HepG2 (cell line): ENCODE data around the gene PRRT2. TPM values are rescaled to one million over a fixed set of nuclear protein-coding genes. Genes with fewer than 3 reads are reported as not detected.

ENCODE experiments used
- ARHGAP35 ChIP-seq: sonication (generic); formaldehyde crosslinking; IDR thresholded peaks from 2 replicates; pipeline ENCODE4 v1.9.0; 2022; ENCODE audit warnings: mild to moderate bottlenecking, inconsistent platforms, moderate library complexity, missing genetic modification reagents, borderline replicate concordance
- CHD2 ChIP-seq: IDR thresholded peaks from 2 replicates; pipeline ENCODE4 v1.6.1; 2011; ENCODE audit warnings: low read depth, low read length, improper control_type of control experiment
- CHD4 ChIP-seq: fragments of 200-600 bp; sonication (generic); IDR thresholded peaks from 2 replicates; pipeline ENCODE4 v1.7.0; 2017; ENCODE audit warnings: mild to moderate bottlenecking, low read length, borderline replicate concordance
- NR2C2 ChIP-seq: sonication (generic); formaldehyde crosslinking; IDR thresholded peaks from 2 replicates; pipeline ENCODE4 v1.4.0; 2020; ENCODE audit warnings: missing genetic modification reagents, mild to moderate bottlenecking, moderate library complexity, borderline replicate concordance
- NR3C1 ChIP-seq: sonication (generic); formaldehyde crosslinking; IDR thresholded peaks from 2 replicates; pipeline ENCODE4 v1.4.0; 2020; ENCODE audit warnings: missing genetic modification reagents
- POLR2AphosphoS5 ChIP-seq: IDR thresholded peaks from 2 replicates; pipeline ENCODE4 v1.6.1; 2012; ENCODE audit warnings: low read depth, low read length
- PRPF4 ChIP-seq: fragments of 200-400 bp; formaldehyde crosslinking; IDR thresholded peaks from 2 replicates; pipeline ENCODE4 v1.6.1; 2016; ENCODE audit warnings: low read length, low read depth; ENCODE audit not compliant: poor library complexity, severe bottlenecking
- RBM22 ChIP-seq: fragments of 200-400 bp; formaldehyde crosslinking; optimal IDR thresholded peaks from 2 replicates; pipeline ENCODE3; 2017; ENCODE audit warnings: mild to moderate bottlenecking, low read length, moderate library complexity
- REST ChIP-seq, 2 experiments: IDR thresholded peaks; 2 replicates each; pipeline ENCODE4 v1.6.1; 2011 to 2012; ENCODE audit warnings: low read length in 2 of 2, borderline replicate concordance in 1 of 2, low read depth in 1 of 2, mild to moderate bottlenecking in 1 of 2, moderate library complexity in 1 of 2
- REXO4 ChIP-seq: sonication (generic); formaldehyde crosslinking; IDR thresholded peaks from 2 replicates; pipeline ENCODE4 v1.8.0; 2022; ENCODE audit warnings: missing genetic modification reagents, mild to moderate bottlenecking, borderline replicate concordance
- SRSF9 ChIP-seq: fragments of 200-400 bp; formaldehyde crosslinking; IDR thresholded peaks from 2 replicates; pipeline ENCODE4 v1.6.1; 2018; ENCODE audit warnings: borderline replicate concordance, mild to moderate bottlenecking, low read depth, low read length; ENCODE audit not compliant: insufficient read depth, poor library complexity, severe bottlenecking
- ZBTB1 ChIP-seq: sonication (generic); formaldehyde crosslinking; IDR thresholded peaks from 2 replicates; pipeline ENCODE4 v1.4.0; 2020; ENCODE audit warnings: missing genetic modification reagents, borderline replicate concordance
- ZNF451 ChIP-seq: sonication (generic); formaldehyde crosslinking; IDR thresholded peaks from 2 replicates; pipeline ENCODE4 v1.5.0; 2020; ENCODE audit warnings: mild to moderate bottlenecking, missing genetic modification reagents
- ZNF557 ChIP-seq: sonication (generic); formaldehyde crosslinking; IDR thresholded peaks from 2 replicates; pipeline ENCODE4 v1.4.0; 2020; ENCODE audit warnings: missing genetic modification reagents
- ZNF569 ChIP-seq: sonication (generic); formaldehyde crosslinking; IDR thresholded peaks from 2 replicates; pipeline ENCODE4 v1.5.0; 2020; ENCODE audit warnings: mild to moderate bottlenecking, missing genetic modification reagents, moderate library complexity, borderline replicate concordance
- ZNF790 ChIP-seq: sonication (generic); formaldehyde crosslinking; IDR thresholded peaks from 2 replicates; pipeline ENCODE4 v1.8.0; 2022; ENCODE audit warnings: missing genetic modification reagents, mild to moderate bottlenecking, borderline replicate concordance
- polyA plus RNA-seq, 8 experiments: library from polyadenylated mRNA; depleted of rRNA in 3 of 8; stranded (reverse) in 7 of 8; unstranded in 1 of 8; fragments of >200 nt; fragmentation: Illumina TruSeq in 4 of 8; extraction: Trizol in 4 of 8; gene quantifications; 2 replicates each; pipeline versions ENCODE4 v1.2.1 to v1.2.3, GENCODE V29; 2011 to 2016; ENCODE audit warnings: low read depth in 4 of 8, missing spikeins in 1 of 8, mixed read lengths in 1 of 8; ENCODE audit not compliant: insufficient read depth in 1 of 8
- total RNA-seq, 5 experiments: library from RNA; depleted of rRNA; stranded (reverse); fragments of >200 nt; fragmentation: Illumina TruSeq; extraction: Trizol; gene quantifications; 2 replicates each; pipeline ENCODE4 v1.2.3, GENCODE V29; 2016; ENCODE audit warnings: low read depth in 1 of 5
- TF ChIP-seq, protein P1 (sequence below): sonication (generic); IDR thresholded peaks from 2 replicates; pipeline ENCODE4 v1.6.1; 2016; ENCODE audit warnings: low read depth, borderline replicate concordance

PRRT2 gene
- total and polyA plus RNA-seq, 2 of the 13 experiments (the other 11 are each of a cell fraction or from before 2014, with no cell fraction given): 0.51 to 1.1 TPM

DNA sequence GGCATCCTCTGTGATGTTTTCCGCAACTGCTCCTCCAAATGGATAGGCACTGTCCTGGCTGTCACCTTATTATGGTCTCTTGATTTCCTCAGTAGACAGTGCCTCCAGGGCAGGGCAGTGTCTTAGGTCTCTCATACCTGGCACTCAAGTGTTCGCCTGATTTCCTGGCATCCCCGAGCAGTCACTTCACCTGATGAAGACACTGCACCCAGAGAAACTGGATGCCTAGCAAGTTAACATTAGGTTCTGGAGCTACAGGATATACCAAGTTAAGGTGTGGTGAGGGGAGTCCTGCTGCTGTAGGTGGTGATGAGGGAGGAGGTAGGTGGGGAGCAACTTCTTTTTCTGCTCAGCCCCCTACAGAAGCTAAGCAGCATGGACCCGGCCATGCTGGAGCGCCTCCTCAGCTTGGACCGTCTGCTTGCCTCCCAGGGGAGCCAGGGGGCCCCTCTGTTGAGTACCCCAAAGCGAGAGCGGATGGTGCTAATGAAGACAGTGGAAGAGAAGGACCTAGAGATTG is 9.5 kb upstream of the PRRT2 start (continued):
- TF ChIP-seq REST (IDR thresholded peaks at IDR 0.05; ENCODE audit: borderline replicate concordance in 1 of 2, low read depth in 1 of 2, low read length in 2 of 2): no peak
- TF ChIP-seq ZBTB1: no peak
- TF ChIP-seq ZNF557 (CRISPR knock-in tag): no peak
- peak; percentile 45 for TF ChIP-seq RBM22
- no peak for TF ChIP-seq PRPF4
- TF ChIP-seq NR3C1 (CRISPR knock-in tag): no peak
- no peak for TF ChIP-seq ARHGAP35
- no peak for TF ChIP-seq CHD4
- TF ChIP-seq, protein P1, sequence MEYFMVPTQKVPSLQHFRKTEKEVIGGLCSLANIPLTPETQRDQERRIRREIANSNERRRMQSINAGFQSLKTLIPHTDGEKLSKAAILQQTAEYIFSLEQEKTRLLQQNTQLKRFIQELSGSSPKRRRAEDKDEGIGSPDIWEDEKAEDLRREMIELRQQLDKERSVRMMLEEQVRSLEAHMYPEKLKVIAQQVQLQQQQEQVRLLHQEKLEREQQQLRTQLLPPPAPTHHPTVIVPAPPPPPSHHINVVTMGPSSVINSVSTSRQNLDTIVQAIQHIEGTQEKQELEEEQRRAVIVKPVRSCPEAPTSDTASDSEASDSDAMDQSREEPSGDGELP: no peak
- no peak for TF ChIP-seq CHD2
- TF ChIP-seq ZNF790 (CRISPR knock-in tag): no peak
- no peak for TF ChIP-seq ZNF451 (CRISPR knock-in tag)
- no peak for TF ChIP-seq ZNF569 (CRISPR knock-in tag)
- TF ChIP-seq SRSF9: no peak
- TF ChIP-seq NR2C2 (CRISPR knock-in tag): no peak
- no peak for TF ChIP-seq REXO4 (CRISPR knock-in tag)
- 0 out of 2 replicates have a peak, but pooled peaks have one; percentile 23 for TF ChIP-seq POLR2AphosphoS5
